Inferior parietal cortex (tissue), 1 donor: ENCODE results near the gene PRC1.

Experiments used
- DNase-seq: peaks from one replicate; pipeline ENCODE4 v3.0.0-alpha.2; 2016; ENCODE audit errors: extremely low spot score

Gene PRC1

DNA sequence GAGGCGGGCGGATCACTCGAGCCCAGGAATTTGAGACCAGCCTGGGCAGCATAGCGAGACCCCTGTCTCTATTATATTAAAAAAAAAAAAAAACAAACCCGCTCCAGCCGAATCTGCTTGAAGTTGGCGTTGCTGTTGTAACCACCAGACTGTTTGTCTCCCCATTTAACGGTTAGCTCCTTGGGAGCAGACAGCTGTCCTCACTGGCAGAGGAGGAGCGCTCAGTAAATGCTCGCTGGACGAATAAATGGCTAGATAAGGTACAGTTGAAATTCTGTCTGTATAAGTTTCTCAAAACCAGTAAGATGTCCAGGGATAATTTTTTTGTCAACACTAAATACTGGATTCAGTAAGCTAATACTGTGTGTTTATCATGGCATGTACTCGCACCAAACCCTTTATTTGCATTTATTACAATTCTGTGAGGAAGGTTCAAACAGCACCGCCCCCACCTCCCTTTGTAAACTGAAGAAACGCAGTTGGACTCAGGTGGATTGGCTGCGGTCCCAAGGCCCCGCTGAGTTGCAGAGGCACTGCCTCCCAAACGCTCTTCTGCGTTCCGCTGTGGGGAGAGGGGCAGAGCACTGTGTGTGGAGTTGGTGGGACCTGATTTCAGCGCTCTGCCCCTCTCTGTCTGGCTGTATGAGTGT is 38.6 kb downstream of the PRC1 start:
- no peak for DNase-seq

DNA sequence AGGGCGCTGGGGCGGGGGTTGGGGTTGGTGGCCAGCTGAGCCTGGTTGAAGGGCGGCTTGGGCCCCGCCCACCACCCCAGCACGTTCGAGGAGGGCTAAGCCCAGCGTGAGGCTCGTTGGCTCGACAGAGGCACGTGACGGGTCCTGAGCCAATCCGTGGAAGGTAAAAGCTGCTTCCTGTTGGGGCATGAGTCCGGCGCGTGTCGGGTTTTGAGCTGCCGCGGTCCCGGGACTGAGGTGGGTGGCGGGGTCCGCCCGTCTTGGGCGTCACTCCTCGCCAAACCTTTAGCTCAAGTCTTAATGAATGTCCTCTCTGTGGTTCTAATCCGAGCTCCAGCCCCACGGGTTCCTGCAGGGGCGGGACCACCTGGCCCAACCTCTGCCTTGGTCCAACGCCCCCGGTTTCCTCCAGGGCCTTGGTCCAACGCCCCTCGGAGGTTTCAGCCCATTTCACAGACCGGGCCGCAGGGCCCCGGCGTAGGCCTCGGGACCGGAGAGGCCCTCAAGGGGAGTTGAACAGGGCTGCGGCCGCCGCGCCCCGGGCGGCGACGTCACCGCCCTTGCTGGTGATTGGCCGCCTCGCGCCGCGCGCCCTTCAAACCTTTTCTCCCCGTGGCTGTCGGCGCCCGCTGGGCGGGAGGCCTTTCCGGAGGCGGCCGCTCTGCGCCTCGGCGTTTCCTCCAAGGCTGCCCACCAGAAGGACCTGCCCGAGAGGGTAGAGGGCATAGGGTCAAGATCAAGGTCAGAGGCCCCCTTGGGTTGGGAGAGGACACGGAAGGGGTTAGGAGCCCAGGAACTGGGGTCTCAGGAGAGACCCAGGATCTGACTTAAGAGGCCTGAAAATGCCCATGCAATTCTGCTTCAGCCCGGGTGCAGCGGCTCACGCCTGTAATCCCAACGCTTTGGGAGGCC is 39.4 kb downstream of the PRC1 start, which contains the start of gene RCCD1:
Gene RCCD1, plus strand, starts transcription at position 173 of the 912 bp plus-strand sequence. CDS start 1,851 bp downstream, outside the sequence.
- peak; percentile 96 for DNase-seq

DNA sequence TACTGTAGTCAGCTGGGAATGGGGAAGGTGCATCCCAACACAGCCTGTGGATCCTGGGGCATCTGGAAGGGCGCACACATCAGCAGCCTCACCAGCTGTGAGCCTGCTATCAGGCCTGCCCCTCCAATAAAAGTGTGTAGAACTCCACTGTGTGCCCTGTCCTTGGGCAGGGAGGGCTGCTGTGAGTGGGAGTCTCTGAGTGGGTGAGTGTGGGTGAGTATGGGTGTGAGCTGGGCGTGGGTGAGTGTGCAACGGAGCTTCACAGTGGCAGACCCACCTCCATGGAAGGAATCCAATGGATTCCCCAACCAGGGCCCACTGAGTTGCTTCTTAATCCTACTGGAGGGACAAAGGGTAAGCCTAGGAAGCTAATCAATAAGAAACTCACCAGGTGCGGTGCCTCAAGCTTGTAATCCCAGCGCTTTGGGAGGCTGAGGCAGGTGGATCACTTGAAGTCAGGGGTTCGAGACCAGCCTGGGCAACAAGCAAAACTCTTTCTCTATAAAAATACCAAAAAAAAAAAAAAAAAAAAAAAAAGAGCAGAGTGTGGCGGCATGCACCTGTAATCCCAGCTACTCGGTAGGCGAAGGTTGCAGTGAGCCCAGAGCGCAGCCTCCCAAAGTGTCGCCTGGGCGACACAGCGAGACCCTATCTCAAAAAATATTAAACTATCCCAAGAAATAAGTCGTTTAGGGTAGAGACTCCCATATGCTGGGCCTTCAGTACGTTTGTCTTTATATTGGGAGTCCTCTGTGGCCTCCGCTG is 40.2 kb downstream of the PRC1 start:
- no peak for DNase-seq

DNA sequence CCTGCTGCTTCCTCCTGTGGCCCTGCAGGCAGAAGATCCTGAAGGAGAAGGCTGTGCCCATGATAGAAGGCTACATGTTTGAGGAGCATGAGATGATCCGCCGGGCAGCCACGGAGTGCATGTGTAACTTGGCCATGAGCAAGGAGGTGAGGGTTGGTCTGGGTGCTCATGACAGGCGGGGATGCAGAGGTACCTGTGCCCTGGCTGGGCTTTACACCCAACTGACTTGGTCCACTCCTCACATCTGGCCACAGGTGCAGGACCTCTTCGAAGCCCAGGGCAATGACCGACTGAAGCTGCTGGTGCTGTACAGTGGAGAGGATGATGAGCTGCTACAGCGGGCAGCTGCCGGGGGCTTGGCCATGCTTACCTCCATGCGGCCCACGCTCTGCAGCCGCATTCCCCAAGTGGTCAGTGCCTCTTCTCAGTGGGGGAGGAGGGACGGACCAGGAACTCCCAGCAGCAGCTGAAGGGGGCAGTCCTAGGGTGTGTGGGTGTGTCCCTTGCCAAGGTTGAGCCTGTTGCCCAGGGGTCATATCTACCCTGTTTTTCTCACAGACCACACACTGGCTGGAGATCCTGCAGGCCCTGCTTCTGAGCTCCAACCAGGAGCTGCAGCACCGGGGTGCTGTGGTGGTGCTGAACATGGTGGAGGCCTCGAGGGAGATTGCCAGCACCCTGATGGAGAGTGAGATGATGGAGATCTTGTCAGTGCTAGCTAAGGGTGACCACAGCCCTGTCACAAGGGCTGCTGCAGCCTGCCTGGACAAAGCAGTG is 41.2 kb downstream of the PRC1 start:
- DNase-seq = no peak

DNA sequence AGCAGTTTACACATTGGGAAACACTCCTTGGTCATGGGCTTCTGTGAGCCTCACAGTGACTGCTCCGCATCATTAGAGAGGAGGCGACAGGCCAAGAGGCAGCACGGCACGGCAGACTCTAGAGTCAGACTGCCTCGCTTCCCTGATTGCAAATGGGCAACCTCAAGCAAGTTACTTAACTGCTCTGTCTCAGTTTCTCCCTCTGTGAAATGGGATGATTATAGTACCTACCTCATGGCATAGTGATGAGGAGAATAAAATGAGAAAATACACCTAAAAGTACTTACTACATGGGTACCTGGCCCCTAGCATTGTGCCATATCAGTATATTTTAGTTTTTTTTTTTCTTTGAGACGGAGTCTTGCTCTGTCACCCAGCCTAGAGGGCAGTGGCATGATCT is 43.7 kb downstream of the PRC1 start:
- no peak for DNase-seq

DNA sequence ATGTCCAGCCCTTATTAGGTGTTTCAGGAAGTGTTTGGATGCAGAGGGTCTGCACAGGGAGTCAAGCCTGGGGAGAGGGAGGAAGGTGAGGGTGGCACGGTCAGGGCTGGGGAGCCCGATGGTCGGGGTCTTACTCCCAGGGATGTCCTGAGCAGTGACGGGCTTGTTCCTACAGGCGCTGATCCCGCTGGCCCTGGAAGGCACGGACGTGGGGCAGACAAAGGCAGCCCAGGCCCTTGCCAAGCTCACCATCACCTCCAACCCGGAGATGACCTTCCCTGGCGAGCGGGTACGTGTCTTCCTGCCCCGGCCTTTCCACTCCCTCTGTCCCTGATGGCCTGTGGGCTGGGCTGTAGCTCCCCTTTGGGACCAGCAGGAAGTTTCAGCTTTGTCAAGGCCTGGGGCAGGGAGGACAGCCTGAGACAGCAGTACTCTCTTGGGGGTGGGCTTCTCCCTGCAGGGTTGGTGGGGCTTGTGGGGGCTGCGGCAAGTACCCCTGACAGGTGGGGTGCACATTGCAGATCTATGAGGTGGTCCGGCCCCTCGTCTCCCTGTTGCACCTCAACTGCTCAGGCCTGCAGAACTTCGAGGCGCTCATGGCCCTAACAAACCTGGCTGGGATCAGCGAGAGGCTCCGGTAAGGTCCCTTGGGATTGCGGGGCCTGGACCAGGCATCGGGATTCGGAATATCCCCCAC is 44.2 kb downstream of the PRC1 start:
- DNase-seq = no peak

DNA sequence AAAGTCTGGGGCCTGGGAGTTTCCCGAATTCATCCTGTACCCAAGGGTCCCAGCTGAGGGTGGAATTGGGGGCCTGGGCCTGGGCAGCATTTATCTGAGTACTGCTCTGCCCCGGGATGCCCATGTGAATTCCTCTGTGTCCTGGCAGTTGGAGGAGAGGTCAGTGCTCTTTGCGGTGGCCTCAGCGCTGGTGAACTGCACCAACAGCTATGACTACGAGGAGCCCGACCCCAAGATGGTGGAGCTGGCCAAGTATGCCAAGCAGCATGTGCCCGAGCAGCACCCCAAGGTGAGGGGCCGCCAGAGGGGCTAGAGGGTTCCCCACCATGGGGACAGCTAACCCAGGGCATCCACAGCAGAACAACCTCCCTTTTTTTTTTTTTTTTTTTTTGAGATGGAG is 45.8 kb downstream of the PRC1 start:
- no peak for DNase-seq

DNA sequence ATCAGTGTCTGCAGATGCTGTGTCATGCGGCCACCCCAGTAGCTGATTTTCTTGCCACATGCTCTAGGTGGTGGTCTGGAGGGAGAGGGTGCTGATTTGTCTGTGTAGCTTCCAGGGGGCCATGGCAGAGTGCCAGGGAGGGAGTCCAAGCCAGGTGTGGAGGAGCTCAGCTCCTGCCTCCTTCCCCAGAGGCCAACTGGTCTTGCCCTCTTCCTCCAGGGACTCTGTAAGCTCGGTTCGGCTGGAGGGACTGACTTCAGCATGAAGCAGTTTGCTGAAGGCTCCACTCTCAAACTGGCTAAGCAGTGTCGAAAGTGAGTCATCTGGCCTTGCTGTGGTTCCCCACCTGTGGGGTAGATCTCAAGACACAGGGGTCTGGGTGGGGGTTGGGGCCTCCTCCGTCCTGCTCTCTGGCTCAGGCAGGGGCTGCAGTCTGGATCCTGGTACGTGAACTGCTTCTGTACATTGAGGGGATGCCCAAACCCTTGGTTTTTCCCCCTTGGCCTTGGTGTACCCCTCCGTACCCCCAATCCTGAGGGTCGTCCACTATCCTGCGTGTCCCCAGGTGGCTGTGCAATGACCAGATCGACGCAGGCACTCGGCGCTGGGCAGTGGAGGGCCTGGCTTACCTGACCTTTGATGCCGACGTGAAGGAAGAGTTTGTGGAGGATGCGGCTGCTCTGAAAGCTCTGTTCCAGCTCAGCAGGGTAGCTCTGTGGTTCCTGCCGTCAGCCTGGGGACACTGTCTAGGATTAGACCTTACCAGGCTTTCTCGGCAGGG is 46.6 kb downstream of the PRC1 start:
- DNase-seq = no peak

DNA sequence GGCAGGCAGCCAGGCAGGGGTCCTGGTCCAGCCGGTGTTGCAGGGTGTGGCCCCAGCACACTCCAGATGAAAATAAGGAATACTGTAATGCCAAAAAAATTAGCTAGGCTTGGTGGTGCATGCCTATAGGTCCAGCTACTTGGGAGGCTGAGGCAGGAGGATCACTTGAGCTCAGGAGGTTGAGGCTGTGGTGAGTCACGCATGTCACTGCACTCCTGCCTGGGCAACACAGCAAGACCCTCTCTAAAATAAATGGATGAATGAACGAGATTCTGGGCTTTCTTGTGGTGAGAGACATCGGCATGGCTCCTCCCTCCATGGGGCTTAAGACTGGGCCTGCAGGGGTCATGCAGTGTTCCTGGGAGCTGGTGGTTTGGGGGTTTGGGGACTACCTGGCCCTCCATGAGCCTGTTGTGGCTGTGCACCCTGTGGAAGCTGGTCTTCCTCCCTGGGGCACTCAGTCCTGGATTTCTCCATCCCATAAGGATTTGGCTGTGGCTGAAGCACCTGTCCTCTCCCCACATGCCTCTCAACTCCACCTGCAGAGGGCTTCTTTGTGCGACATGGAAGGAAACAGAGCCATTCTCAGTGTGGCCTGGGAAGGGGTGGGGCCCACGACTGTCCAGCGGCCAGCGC is 47.3 kb downstream of the PRC1 start:
- no peak for DNase-seq

DNA sequence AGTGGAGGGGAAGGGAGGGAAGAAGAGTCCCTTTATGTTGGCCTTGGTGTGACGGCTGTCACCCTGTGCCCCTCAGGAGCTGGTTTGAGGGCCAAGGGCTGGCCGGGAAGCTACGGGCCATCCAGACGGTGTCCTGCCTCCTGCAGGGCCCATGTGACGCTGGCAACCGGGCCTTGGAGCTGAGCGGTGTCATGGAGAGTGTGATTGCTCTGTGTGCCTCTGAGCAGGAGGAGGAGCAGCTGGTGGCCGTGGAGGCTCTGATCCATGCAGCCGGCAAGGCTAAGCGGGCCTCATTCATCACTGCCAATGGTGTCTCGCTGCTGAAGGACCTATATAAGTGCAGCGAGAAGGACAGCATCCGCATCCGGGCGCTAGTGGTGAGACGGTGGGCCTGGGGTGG is 47.8 kb downstream of the PRC1 start:
- no peak for DNase-seq

DNA sequence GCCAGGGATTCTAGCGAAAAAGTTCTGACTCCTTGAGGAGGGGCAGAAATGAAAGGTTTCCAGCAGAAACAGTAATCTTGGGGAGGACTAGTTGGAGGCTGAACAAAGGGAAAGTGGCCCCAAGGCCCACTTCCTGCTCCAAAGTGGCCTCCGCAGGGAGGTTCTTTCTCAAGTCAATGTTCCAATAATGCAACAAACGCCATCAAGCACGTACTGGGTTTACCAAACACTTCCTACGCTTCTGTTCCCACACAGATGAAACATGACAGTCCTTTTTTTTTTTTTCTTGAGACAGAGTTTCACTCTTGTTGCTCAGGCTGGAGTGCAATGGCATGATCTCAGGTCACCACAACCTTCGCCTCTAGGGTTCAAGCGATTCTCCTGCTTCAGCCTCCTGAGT is 49.2 kb downstream of the PRC1 start:
- no peak for DNase-seq

DNA sequence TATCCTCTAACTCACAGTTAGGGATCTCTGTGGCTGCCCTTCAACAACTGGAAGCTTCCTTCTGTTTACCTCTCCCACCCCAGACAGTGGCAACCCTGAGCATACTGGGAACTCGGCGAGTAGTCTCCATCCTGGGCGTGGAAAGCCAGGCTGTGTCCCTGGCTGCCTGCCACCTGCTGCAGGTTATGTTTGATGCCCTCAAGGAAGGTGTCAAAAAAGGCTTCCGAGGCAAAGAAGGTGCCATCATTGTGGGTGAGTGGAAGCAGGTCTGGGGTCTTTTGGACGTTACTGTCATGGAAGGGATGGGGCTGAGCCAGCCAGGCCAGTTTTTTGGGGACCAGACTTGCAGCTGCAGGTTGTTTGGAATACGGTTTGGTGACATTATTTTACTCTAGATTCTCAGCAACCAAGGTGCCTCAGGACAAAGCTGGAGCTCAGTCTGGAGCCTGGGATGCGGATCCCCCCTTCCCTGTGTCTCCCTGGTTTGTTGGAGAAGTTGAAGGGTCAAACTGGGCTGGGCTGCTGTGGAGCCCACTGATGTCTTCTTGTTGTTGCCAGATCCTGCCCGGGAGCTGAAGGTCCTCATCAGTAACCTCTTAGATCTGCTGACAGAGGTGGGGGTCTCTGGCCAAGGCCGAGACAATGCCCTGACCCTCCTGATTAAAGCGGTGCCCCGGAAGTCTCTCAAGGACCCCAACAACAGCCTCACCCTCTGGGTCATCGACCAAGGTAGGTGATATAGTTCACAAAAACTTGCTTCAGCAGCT is 51.8 kb downstream of the PRC1 start:
- DNase-seq = no peak

DNA sequence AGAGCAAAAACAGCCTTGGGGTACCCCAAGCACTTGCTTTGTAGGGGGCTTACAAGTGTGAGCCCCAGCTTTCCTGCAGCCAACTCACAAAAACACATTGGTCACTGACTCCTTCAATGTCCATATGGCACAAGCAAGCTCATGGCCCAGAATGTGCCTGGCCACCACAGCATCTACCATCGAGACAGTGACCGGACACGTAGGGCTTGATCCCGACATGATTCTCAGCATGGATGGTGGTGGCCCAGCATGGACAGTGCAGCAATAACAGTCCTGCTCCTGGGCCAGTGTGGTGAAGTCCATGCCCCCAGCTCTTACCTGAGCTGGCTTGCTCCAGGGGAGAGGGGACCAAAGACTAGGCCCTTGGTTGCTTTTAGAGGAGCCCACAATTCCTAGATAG is 53.3 kb downstream of the PRC1 start:
- no peak for DNase-seq

DNA sequence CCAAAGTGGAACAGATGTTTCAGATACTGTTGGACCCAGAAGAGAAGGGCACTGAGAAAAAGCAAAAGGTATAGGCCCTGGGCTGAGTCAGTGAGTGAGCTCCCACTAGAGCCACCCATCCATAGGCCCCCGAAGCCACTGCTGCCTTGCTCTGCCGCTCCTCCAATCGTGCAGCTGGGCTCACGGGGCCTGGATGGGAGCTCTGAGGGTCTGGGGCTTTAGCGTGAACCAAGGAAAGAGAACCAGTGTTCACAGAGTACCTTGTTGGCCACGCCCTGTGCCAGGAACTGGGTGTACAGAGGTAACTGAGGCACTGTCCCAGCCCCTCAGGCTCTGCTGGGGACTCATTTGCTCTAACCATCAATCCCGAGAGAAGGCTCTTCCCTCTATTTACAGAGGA is 54.6 kb downstream of the PRC1 start:
- no peak for DNase-seq

DNA sequence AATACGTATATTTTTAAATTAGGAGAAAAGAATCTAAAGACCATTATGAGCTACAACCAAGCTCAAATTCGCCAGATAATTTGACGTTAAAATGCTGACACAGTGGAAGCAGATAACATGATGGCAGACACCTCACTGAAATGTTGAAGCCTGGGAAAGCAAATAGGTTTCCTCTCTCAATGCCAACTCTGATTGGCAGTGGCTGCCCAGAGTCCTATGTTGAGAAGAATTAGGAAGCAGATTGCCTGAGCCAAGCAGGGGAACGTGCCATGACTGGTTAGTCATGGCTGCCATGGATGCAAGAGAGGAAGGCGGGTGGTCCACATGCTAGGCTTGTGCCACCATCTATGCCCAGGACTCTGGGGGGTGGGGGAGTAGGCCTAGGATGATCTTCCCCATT is 56.1 kb downstream of the PRC1 start:
- no peak for DNase-seq

DNA sequence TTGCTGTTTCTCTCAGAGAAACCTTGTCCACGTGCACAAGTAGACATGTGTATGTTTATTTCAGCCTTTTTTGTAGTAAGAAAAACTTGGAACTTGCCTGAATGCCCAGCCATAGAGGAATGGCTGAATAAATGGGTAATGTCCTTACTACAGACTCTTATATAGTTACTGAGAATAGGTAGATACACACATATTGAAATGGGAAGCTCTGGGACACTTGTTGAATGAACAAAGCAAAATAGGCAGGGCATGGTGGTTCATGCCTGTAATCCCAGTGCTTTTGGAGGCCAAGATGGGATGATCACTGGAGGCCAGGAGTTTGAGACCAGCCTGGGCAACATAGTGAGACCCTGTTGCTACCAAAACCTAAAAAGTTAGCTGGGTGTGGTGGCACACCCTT is 57.5 kb downstream of the PRC1 start:
- DNase-seq = no peak

DNA sequence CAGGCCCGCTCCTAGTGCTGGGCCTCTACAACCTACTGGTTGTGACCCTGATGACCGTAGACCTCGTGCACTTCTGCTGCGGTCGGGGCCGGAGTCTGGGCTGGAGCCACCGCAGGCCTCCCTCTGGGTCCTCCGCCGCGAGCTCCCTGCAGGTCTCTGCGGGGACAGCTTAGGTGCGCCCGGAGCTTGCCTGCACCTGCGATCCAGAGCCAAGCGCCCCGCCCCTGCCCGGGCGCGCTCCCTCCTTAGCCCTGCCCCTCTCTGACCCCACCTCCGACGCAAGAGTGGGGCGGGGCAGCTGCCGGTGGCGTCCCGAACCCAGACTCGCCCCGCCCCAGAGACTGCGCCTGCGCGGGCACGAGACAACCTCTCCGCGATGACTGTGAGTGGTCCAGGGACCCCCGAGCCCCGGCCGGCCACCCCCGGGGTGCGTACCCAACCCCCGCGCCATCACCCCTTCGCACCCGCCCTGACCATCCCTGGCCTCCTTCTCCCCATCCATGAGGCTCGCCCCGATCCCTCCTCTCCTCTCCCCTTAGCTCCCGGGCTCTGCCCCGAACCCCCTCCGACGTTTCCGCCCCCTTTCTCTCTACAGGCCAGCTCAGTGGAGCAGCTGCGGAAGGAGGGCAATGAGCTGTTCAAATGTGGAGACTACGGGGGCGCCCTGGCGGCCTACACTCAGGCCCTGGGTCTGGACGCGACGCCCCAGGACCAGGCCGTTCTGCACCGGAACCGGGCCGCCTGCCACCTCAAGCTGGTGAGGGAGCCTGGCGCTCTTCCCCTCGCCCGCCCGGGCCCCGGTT is 59.2 kb downstream of the PRC1 start, which contains the start of gene UNC45A:
Gene UNC45A, plus strand, starts transcription at position 337 of the 803 bp plus-strand sequence. Its CDS starts 40 bp downstream, at position 377.
- peak; percentile 81 for DNase-seq
